H9 (cell line): ENCODE measurements around the gene AHI1. TPM values are rescaled to one million over a fixed set of nuclear protein-coding genes. Genes with fewer than 3 reads are reported as not detected.

Experiments used
- DNase-seq: peaks from one replicate; pipeline ENCODE4 v3.0.0-alpha.2; 2017
- H2AFZ ChIP-seq: one replicate; pipeline ENCODE4 v1.6.1; 2013; ENCODE audit warnings: mild to moderate bottlenecking, low read length, control low read depth, moderate library complexity
- H2AK5ac ChIP-seq: 2 replicates; pipeline ENCODE4 v1.6.1; 2013; ENCODE audit warnings: low read length, control low read depth, mixed read lengths; ENCODE audit not compliant: insufficient read length
- H2BK120ac ChIP-seq: one replicate; pipeline ENCODE4 v1.6.1; 2013; ENCODE audit warnings: low read depth, mild to moderate bottlenecking, low read length, control low read depth, inconsistent platforms; ENCODE audit not compliant: poor library complexity, severe bottlenecking
- H2BK12ac ChIP-seq: 2 replicates; pipeline ENCODE4 v1.6.1; 2013; ENCODE audit warnings: low read length, control low read depth, mixed read lengths, low read depth; ENCODE audit not compliant: insufficient read length
- H2BK15ac ChIP-seq: 2 replicates; pipeline ENCODE4 v1.6.1; 2013; ENCODE audit warnings: low read depth, low read length, control low read depth
- H2BK20ac ChIP-seq: one replicate; pipeline ENCODE4 v1.6.1; 2013; ENCODE audit warnings: low read depth, mild to moderate bottlenecking, low read length, control low read depth, inconsistent platforms; ENCODE audit not compliant: poor library complexity, severe bottlenecking
- H2BK5ac ChIP-seq: 2 replicates; pipeline ENCODE4 v1.6.1; 2013; ENCODE audit warnings: low read length, control low read depth, mixed read lengths; ENCODE audit not compliant: insufficient read length
- H3K14ac ChIP-seq: 2 replicates; pipeline ENCODE4 v1.6.1; 2013; ENCODE audit warnings: low read length, control low read depth; ENCODE audit not compliant: insufficient read depth
- H3K18ac ChIP-seq: 2 replicates; pipeline ENCODE4 v1.6.1; 2013; ENCODE audit warnings: low read depth, mild to moderate bottlenecking, mixed read lengths, low read length, control low read depth; ENCODE audit not compliant: insufficient read length
- H3K23ac ChIP-seq: 2 replicates; pipeline ENCODE4 v1.6.1; 2013; ENCODE audit warnings: low read length, control low read depth, mixed read lengths, low read depth; ENCODE audit not compliant: insufficient read length
- H3K23me2 ChIP-seq: 2 replicates; pipeline ENCODE4 v1.6.1; 2013; ENCODE audit warnings: low read depth, mild to moderate bottlenecking, mixed read lengths, low read length, control low read depth; ENCODE audit not compliant: insufficient read length, poor library complexity, severe bottlenecking
- H3K27ac ChIP-seq: 2 replicates; pipeline ENCODE4 v1.5.1; 2013; ENCODE audit warnings: low read length, control low read depth, mixed read lengths, low read depth; ENCODE audit not compliant: insufficient read length
- H3K27me3 ChIP-seq: 2 replicates; pipeline ENCODE4 v1.6.1; 2013; ENCODE audit warnings: low read length, control low read depth, inconsistent platforms; ENCODE audit not compliant: insufficient read depth
- H3K4ac ChIP-seq: 2 replicates; pipeline ENCODE4 v1.6.1; 2013; ENCODE audit warnings: low read depth, mild to moderate bottlenecking, control low read depth, inconsistent platforms, low read length, moderate library complexity
- H3K4me1 ChIP-seq: 2 replicates; pipeline ENCODE4 v1.6.1; 2013; ENCODE audit warnings: low read length, control low read depth, inconsistent platforms; ENCODE audit not compliant: insufficient read depth
- H3K4me2 ChIP-seq: 2 replicates; pipeline ENCODE4 v1.6.1; 2013; ENCODE audit warnings: low read length, control low read depth, mixed read lengths; ENCODE audit not compliant: insufficient read length, insufficient read depth
- H3K56ac ChIP-seq: 2 replicates; pipeline ENCODE4 v1.6.1; 2013; ENCODE audit warnings: low read depth, mild to moderate bottlenecking, mixed read lengths, low read length, control low read depth; ENCODE audit not compliant: insufficient read length
- H3K79me1 ChIP-seq: 2 replicates; pipeline ENCODE4 v1.6.1; 2013; ENCODE audit warnings: low read depth, mild to moderate bottlenecking, moderate library complexity, low read length, control low read depth, inconsistent platforms; ENCODE audit not compliant: insufficient read depth, poor library complexity, severe bottlenecking
- H3K79me2 ChIP-seq: 2 replicates; pipeline ENCODE4 v1.6.1; 2013; ENCODE audit warnings: low read length, control low read depth, inconsistent platforms; ENCODE audit not compliant: insufficient read depth
- H3K9ac ChIP-seq: 2 replicates; pipeline ENCODE4 v1.6.1; 2013; ENCODE audit warnings: low read length, control low read depth, mixed read lengths; ENCODE audit not compliant: insufficient read length; ENCODE audit errors: extremely low read depth
- H3K9me3 ChIP-seq: one replicate; pipeline ENCODE4 v1.6.1; 2013; ENCODE audit warnings: low read depth, low read length, inconsistent platforms; ENCODE audit not compliant: control insufficient read depth
- H3T11ph ChIP-seq: one replicate; pipeline ENCODE4 v1.6.1; 2013; ENCODE audit warnings: mild to moderate bottlenecking, low read length, control low read depth, inconsistent platforms
- H4K20me1 ChIP-seq: one replicate; pipeline ENCODE4 v1.6.1; 2013; ENCODE audit not compliant: control insufficient read depth, insufficient read length, insufficient read depth
- H4K5ac ChIP-seq: 2 replicates; pipeline ENCODE4 v1.6.1; 2013; ENCODE audit warnings: low read depth, mild to moderate bottlenecking, mixed read lengths, low read length, control low read depth; ENCODE audit not compliant: insufficient read length
- H4K8ac ChIP-seq: replicated peaks from 2 replicates; pipeline ENCODE4 v1.6.1; 2013; ENCODE audit warnings: low read length, control low read depth, mixed read lengths, low read depth; ENCODE audit not compliant: insufficient read length
- H4K91ac ChIP-seq: 2 replicates; pipeline ENCODE4 v1.6.1; 2013; ENCODE audit warnings: low read depth, mild to moderate bottlenecking, moderate library complexity, mixed read lengths, low read length, control low read depth; ENCODE audit not compliant: insufficient read length
- H3K27ac Mint-ChIP-seq, 3 experiments: 2 replicates in 2 of 3; 3 replicates in 1 of 3; pipeline ENCODE4 v1.8.0; 2020 to 2021; ENCODE audit warnings: mixed read lengths in 3 of 3, mild to moderate bottlenecking in 1 of 3, moderate library complexity in 1 of 3
- H3K27me3 Mint-ChIP-seq: 2 replicates; pipeline ENCODE4 v1.8.0; 2021; ENCODE audit warnings: low read depth, mild to moderate bottlenecking, moderate library complexity, mixed read lengths
- H3K36me3 Mint-ChIP-seq, 3 experiments: 2 replicates in 2 of 3; 3 replicates in 1 of 3; pipeline ENCODE4 v1.8.0; 2020 to 2021; ENCODE audit warnings: low read depth in 3 of 3, mixed read lengths in 3 of 3; ENCODE audit not compliant: insufficient read depth in 1 of 3
- H3K4me1 Mint-ChIP-seq, 2 experiments: 2 replicates each; pipeline ENCODE4 v1.8.0; 2020; ENCODE audit warnings: mixed read lengths in 2 of 2
- H3K4me3 Mint-ChIP-seq, 2 experiments: 2 replicates in 1 of 2; 3 replicates in 1 of 2; pipeline ENCODE4 v1.8.0; 2020 to 2021; ENCODE audit warnings: mild to moderate bottlenecking in 2 of 2, mixed read lengths in 2 of 2, moderate library complexity in 1 of 2
- H3K9me3 Mint-ChIP-seq, 2 experiments: 2 replicates in 1 of 2; 3 replicates in 1 of 2; pipeline ENCODE4 v1.8.0; 2020; ENCODE audit warnings: mild to moderate bottlenecking in 2 of 2, mixed read lengths in 2 of 2, moderate library complexity in 1 of 2
- WGBS: extraction: QIAGEN DNeasy Blood & Tissue Kit; methylation state at CpG from one replicate; pipeline ENCODE4 v1.1.7; 2013; ENCODE audit warnings: missing lambda C conversion rate, low lambda C conversion rate, mixed read lengths; ENCODE audit not compliant: insufficient read length; ENCODE audit errors: extremely low coverage; 5-methylcytosine and 5-hydroxymethylcytosine counted together
- total RNA-seq: library from RNA; stranded (reverse); gene quantifications from 2 replicates; pipeline ENCODE4 v1.2.1, GENCODE V29; 2021
- TF ChIP-seq, protein P1 (sequence below): fragments of 200-600 bp; sonication (generic); conservative IDR thresholded peaks from 3 replicates; pipeline ENCODE4 v1.8.0; 2021; ENCODE audit warnings: antibody characterized with exemption, mild to moderate bottlenecking

Gene AHI1
- total RNA-seq, 1 experiment from 2014 or later, result 9.9 TPM

GRCh38 chr6:135397172-135397952, 100.2 kb downstream of the AHI1 start:
- Histone ChIP-seq H2BK5ac (no peak overlapping the region), H3K27me3 (no peaks in the 10 kb centered on the region), H3K18ac (no peak overlapping the region), H3K79me1 (no peaks in the 10 kb centered on the region), H2BK15ac (no peak overlapping the region), H3K9ac (no peak overlapping the region), H2BK20ac (no peak overlapping the region), H3K4ac (no peak overlapping the region), H2BK12ac (no peak overlapping the region), H3K14ac (no peak overlapping the region), H2BK120ac (no peak overlapping the region), H4K5ac (no peak overlapping the region), H4K91ac (no peak overlapping the region), H2AK5ac (no peak overlapping the region), H3K23ac (no peak overlapping the region), H3K56ac (no peak overlapping the region), H3K23me2 (no peaks in the 10 kb centered on the region), H3K4me1 (no peaks in the 10 kb centered on the region), H4K20me1 (no peaks in the 10 kb centered on the region), H3K4me2 (no peak overlapping the region), H3K27ac (no peak overlapping the region), H3K9me3 (no peaks in the 10 kb centered on the region), H2AFZ (no peak overlapping the region), H4K8ac (no peak overlapping the region), H3T11ph (no peak overlapping the region), H3K79me2 (no peaks in the 10 kb centered on the region)
- H3K9me3 Mint-ChIP-seq, result no peaks in the 10 kb centered on the region
- H3K27ac Mint-ChIP-seq, result no peak overlapping the region
- H3K36me3 Mint-ChIP-seq, result no peaks in the 10 kb centered on the region
- H3K4me1 Mint-ChIP-seq, result peaks cover 10 to 17% of the 10 kb centered on the region in 2 experiments
- WGBS, result no CpG with 5 or more reads among the region's 5 CpGs
- no peaks in the 10 kb centered on the region for H3K27me3 Mint-ChIP-seq
- H3K4me3 Mint-ChIP-seq, result no peak overlapping the region
- TF ChIP-seq, protein P1, sequence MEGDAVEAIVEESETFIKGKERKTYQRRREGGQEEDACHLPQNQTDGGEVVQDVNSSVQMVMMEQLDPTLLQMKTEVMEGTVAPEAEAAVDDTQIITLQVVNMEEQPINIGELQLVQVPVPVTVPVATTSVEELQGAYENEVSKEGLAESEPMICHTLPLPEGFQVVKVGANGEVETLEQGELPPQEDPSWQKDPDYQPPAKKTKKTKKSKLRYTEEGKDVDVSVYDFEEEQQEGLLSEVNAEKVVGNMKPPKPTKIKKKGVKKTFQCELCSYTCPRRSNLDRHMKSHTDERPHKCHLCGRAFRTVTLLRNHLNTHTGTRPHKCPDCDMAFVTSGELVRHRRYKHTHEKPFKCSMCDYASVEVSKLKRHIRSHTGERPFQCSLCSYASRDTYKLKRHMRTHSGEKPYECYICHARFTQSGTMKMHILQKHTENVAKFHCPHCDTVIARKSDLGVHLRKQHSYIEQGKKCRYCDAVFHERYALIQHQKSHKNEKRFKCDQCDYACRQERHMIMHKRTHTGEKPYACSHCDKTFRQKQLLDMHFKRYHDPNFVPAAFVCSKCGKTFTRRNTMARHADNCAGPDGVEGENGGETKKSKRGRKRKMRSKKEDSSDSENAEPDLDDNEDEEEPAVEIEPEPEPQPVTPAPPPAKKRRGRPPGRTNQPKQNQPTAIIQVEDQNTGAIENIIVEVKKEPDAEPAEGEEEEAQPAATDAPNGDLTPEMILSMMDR, result no peak
- DNase-seq, result no peak
